Smooth muscle cell (in vitro differentiated cells): ENCODE data around the gene GMEB1. TPM values are rescaled to one million over a fixed set of nuclear protein-coding genes. Genes with fewer than 3 reads are reported as not detected.

Source experiments
- DNase-seq: peaks from one replicate; lab custom pipeline; 2025; ENCODE audit not compliant: unreplicated experiment; lab: John Stamatoyannopoulos, UW
- H2AFZ ChIP-seq: fragments of 200-600 bp; sonication (generic); 2 replicates; pipeline ENCODE4 v1.6.0; 2016; ENCODE audit warnings: antibody characterized with exemption, low read depth, mild to moderate bottlenecking
- H3F3A ChIP-seq: fragments of 200-600 bp; sonication (generic); 2 replicates; pipeline ENCODE4 v1.6.0; 2017; ENCODE audit warnings: antibody characterized with exemption, low read depth
- H3K27ac ChIP-seq: fragments of 200-600 bp; sonication (generic); 2 replicates; pipeline ENCODE4 v1.5.1; 2016; ENCODE audit warnings: low read depth, mild to moderate bottlenecking
- H3K27me3 ChIP-seq: fragments of 200-600 bp; sonication (generic); 2 replicates; pipeline ENCODE4 v1.6.1; 2016; ENCODE audit warnings: low read depth, mild to moderate bottlenecking
- H3K36me3 ChIP-seq: fragments of 200-600 bp; sonication (generic); 2 replicates; pipeline ENCODE4 v1.5.1; 2016; ENCODE audit warnings: low read depth
- H3K4me1 ChIP-seq: fragments of 200-600 bp; sonication (generic); 2 replicates; pipeline ENCODE4 v1.5.1; 2016; ENCODE audit warnings: low read depth
- H3K4me2 ChIP-seq: fragments of 200-600 bp; sonication (generic); 2 replicates; pipeline ENCODE4 v1.6.0; 2016; ENCODE audit warnings: mild to moderate bottlenecking
- H3K4me3 ChIP-seq: fragments of 200-600 bp; sonication (generic); 2 replicates; pipeline ENCODE4 v1.5.1; 2016; ENCODE audit warnings: mild to moderate bottlenecking
- H3K79me2 ChIP-seq: fragments of 200-600 bp; sonication (generic); 2 replicates; pipeline ENCODE4 v1.6.0; 2016; ENCODE audit warnings: low read depth, mild to moderate bottlenecking
- H3K9ac ChIP-seq: fragments of 200-600 bp; sonication (generic); 2 replicates; pipeline ENCODE4 v1.6.0; 2016; ENCODE audit warnings: low read depth
- H3K9me3 ChIP-seq: fragments of 200-600 bp; sonication (generic); replicated peaks from 2 replicates; pipeline ENCODE4 v1.5.1; 2016; ENCODE audit warnings: low read depth
- H4K20me1 ChIP-seq: fragments of 200-600 bp; sonication (generic); 2 replicates; pipeline ENCODE4 v1.6.0; 2016; ENCODE audit warnings: low read depth
- CTCF ChIP-seq: fragments of 200-600 bp; sonication (generic); IDR thresholded peaks from 2 replicates; pipeline ENCODE4 v1.5.1; 2017; ENCODE audit warnings: borderline replicate concordance, mild to moderate bottlenecking, antibody characterized with exemption; ENCODE audit not compliant: insufficient read depth, poor library complexity, severe bottlenecking
- WGBS: methylation state at CpG from one replicate; pipeline ENCODE4 v1.1.7; 2016; ENCODE audit warnings: low lambda C conversion rate; 5-methylcytosine and 5-hydroxymethylcytosine counted together
- polyA plus RNA-seq: library from polyadenylated mRNA; unstranded; fragments of >200 nt; fragmentation: Nextera tagmentation; extraction: Ambion mirVana; gene quantifications from 2 replicates; pipeline ENCODE4 v1.2.1, GENCODE V29; 2016
- total RNA-seq: library from RNA; depleted of rRNA; stranded (reverse); fragments of >200 nt; gene quantifications from 2 replicates; pipeline ENCODE4 v1.2.3, GENCODE V29; 2014

GMEB1 gene
- total and polyA plus RNA-seq, 2 experiments from 2014 or later = 13.0 to 16.3 TPM

- no peak overlapping the region for H2AFZ ChIP-seq
- no peak overlapping the region for H3K4me3 ChIP-seq
- H3K27ac ChIP-seq = no peak overlapping the region
- no peak for DNase-seq
- H3K9ac ChIP-seq = no peak overlapping the region
- no peak overlapping the region for H3K4me2 ChIP-seq
- H3K27me3 ChIP-seq = no peaks in the 10 kb centered on the region
- H3K79me2 ChIP-seq = no peaks in the 10 kb centered on the region
- no peaks in the 10 kb centered on the region for H3F3A ChIP-seq
- H4K20me1 ChIP-seq = no peaks in the 10 kb centered on the region
- no peaks in the 10 kb centered on the region for H3K36me3 ChIP-seq
- no peak for TF ChIP-seq CTCF
- H3K4me1 ChIP-seq = no peaks in the 10 kb centered on the region
- WGBS = 93% methylated on average over 6 of the region's 6 CpGs
- no peaks in the 10 kb centered on the region for H3K9me3 ChIP-seq
Measured at GRCh38 chr1:28656335-28656734, 12.2 kb upstream of the GMEB1 start.

GRCh38 chr1:28663871-28664470 lies 4.6 kb upstream of the GMEB1 start:
- Histone ChIP-seq H3K4me1 (peaks cover 8% of the 10 kb centered on the region), H3K79me2 (no peaks in the 10 kb centered on the region), H3K27me3 (no peaks in the 10 kb centered on the region), H3K4me3 (no peak overlapping the region), H3K4me2 (no peak overlapping the region), H3K27ac (no peak overlapping the region), H4K20me1 (no peaks in the 10 kb centered on the region), H2AFZ (no peak overlapping the region), H3K9me3 (no peaks in the 10 kb centered on the region), H3K9ac (no peak overlapping the region), H3F3A (peaks cover 4% of the 10 kb centered on the region), H3K36me3 (no peaks in the 10 kb centered on the region)
- 78% methylated on average over 7 of the region's 7 CpGs for WGBS
- no peak for TF ChIP-seq CTCF
- DNase-seq = no peak

GRCh38 chr1:28666806-28667205 lies 1.8 kb upstream of the GMEB1 start:
- Histone ChIP-seq H4K20me1 (no peaks in the 10 kb centered on the region), H3F3A (peaks cover 12% of the 10 kb centered on the region), H3K4me2 (no peak overlapping the region), H3K4me3 (no peak overlapping the region), H3K79me2 (peaks cover 28% of the 10 kb centered on the region), H3K36me3 (no peaks in the 10 kb centered on the region), H3K9ac (no peak overlapping the region), H3K4me1 (peaks cover 18% of the 10 kb centered on the region), H3K9me3 (no peaks in the 10 kb centered on the region), H2AFZ (no peak overlapping the region), H3K27me3 (no peaks in the 10 kb centered on the region), H3K27ac (no peak overlapping the region)
- no peak for TF ChIP-seq CTCF
- WGBS = 96% methylated on average over 9 of the region's 12 CpGs
- no peak for DNase-seq
